SK-N-SH (cell line): ENCODE measurements around the gene RAB3A. TPM values are rescaled to one million over a fixed set of nuclear protein-coding genes. Genes with fewer than 3 reads are reported as not detected.

ENCODE experiments used
- CTCF ChIA-PET: fragments of 300-600, 350-600 bp; formaldehyde crosslinking; extraction: SDS; loops from one replicate; lab custom pipeline; 2021; lab: Yijun Ruan, JAX
- POLR2A ChIA-PET: fragments of 350-600 bp; sonication (Branson Sonifier 250); formaldehyde crosslinking; extraction: SDS; loops from one replicate; lab custom pipeline; 2020; ENCODE audit warnings: antibody characterized with exemption, inconsistent platforms; lab: Yijun Ruan, JAX
- DNase-seq: peaks from one replicate; pipeline ENCODE4 v3.0.0; 2012
- H2AFZ ChIP-seq: fragments of 200-600 bp; sonication (generic); 2 replicates; pipeline ENCODE4 v1.8.1; 2016; ENCODE audit warnings: antibody characterized with exemption, mild to moderate bottlenecking, low read depth
- H3F3A ChIP-seq: fragments of 200-600 bp; sonication (generic); replicated peaks from 2 replicates; pipeline ENCODE3; 2016; ENCODE audit warnings: antibody characterized with exemption, mild to moderate bottlenecking; ENCODE audit not compliant: insufficient read depth
- H3K27ac ChIP-seq, 2 experiments: fragments of 200-500 bp in 1 of 2; fragments of 200-600 bp in 1 of 2; sonication (Bioruptor generic) in 1 of 2; sonication (generic), shearing (Covaris generic) in 1 of 2; 2 replicates each; pipeline versions ENCODE4 v1.5.1 to v1.6.1; 2014 to 2016; ENCODE audit warnings: low read depth in 2 of 2, inconsistent platforms in 1 of 2, low read length in 1 of 2, mild to moderate bottlenecking in 1 of 2, mixed read lengths in 1 of 2
- H3K27me3 ChIP-seq: fragments of 200-600 bp; sonication (generic), shearing (Covaris generic); 2 replicates; pipeline ENCODE4 v1.6.1; 2016; ENCODE audit warnings: mixed run types; ENCODE audit not compliant: insufficient read depth
- H3K36me3 ChIP-seq, 2 experiments: fragments of 200-500 bp in 1 of 2; fragments of 200-600 bp in 1 of 2; sonication (Bioruptor generic) in 1 of 2; sonication (generic) in 1 of 2; replicated peaks in 1 of 2; 2 replicates each; pipeline versions ENCODE3 to v1.5.1; 2014 to 2016; ENCODE audit warnings: low read length in 1 of 2, mild to moderate bottlenecking in 1 of 2; ENCODE audit not compliant: insufficient read depth in 2 of 2, control insufficient read depth in 1 of 2
- H3K4me1 ChIP-seq, 2 experiments: fragments of 200-500 bp in 1 of 2; fragments of 200-600 bp in 1 of 2; sonication (Bioruptor generic) in 1 of 2; sonication (generic), shearing (Covaris generic) in 1 of 2; 2 replicates each; pipeline versions ENCODE4 v1.5.1 to v1.6.1; 2014 to 2016; ENCODE audit warnings: low read depth in 1 of 2, low read length in 1 of 2, mixed run types in 1 of 2; ENCODE audit not compliant: insufficient read depth in 2 of 2, control insufficient read depth in 1 of 2
- H3K4me2 ChIP-seq: fragments of 200-600 bp; sonication (generic), shearing (Covaris generic); 2 replicates; pipeline ENCODE4 v1.6.1; 2017; ENCODE audit warnings: mixed run types
- H3K4me3 ChIP-seq, 2 experiments: fragments of 200-500 bp in 1 of 2; fragments of 200-600 bp in 1 of 2; sonication (Bioruptor generic) in 1 of 2; sonication (generic), shearing (Covaris generic) in 1 of 2; 2 replicates each; pipeline versions ENCODE4 v1.5.1 to v1.8.1; 2014 to 2016; ENCODE audit warnings: low read depth in 2 of 2, inconsistent platforms in 1 of 2, low read length in 1 of 2, mild to moderate bottlenecking in 1 of 2, mixed read lengths in 1 of 2, moderate library complexity in 1 of 2
- H3K79me2 ChIP-seq: fragments of 200-600 bp; sonication (generic); 2 replicates; pipeline ENCODE4 v1.8.1; 2017; ENCODE audit warnings: mild to moderate bottlenecking; ENCODE audit not compliant: insufficient read depth
- H3K9ac ChIP-seq: fragments of 200-600 bp; sonication (generic); 2 replicates; pipeline ENCODE4 v1.6.1; 2017; ENCODE audit warnings: mixed run types
- H3K9me2 ChIP-seq: fragments of 200-600 bp; sonication (generic); 2 replicates; pipeline ENCODE4 v1.6.1; 2017; ENCODE audit warnings: mixed run types
- H3K9me3 ChIP-seq: fragments of 200-600 bp; sonication (generic); 2 replicates; pipeline ENCODE4 v1.6.1; 2017; ENCODE audit warnings: mixed run types, mild to moderate bottlenecking, moderate library complexity
- H4K20me1 ChIP-seq: fragments of 200-600 bp; sonication (generic); 2 replicates; pipeline ENCODE4 v1.6.1; 2017; ENCODE audit warnings: mild to moderate bottlenecking, mixed run types; ENCODE audit not compliant: insufficient read depth
- ELF1 ChIP-seq: IDR thresholded peaks from 2 replicates; pipeline ENCODE4 v1.4.0; 2012
- EP300 ChIP-seq, 2 experiments: IDR thresholded peaks; 2 replicates each; pipeline versions ENCODE4 v1.4.0 to v1.6.1; 2012; ENCODE audit warnings: borderline replicate concordance in 1 of 2, low read depth in 1 of 2, low read length in 1 of 2
- FOSL2 ChIP-seq: IDR thresholded peaks from 2 replicates; pipeline ENCODE4 v1.4.0; 2012; ENCODE audit warnings: low read depth, mild to moderate bottlenecking, moderate library complexity, borderline replicate concordance
- FOXJ3 ChIP-seq: sonication (generic); formaldehyde crosslinking; IDR thresholded peaks from 2 replicates; pipeline ENCODE4 v1.5.1; 2020; ENCODE audit warnings: mild to moderate bottlenecking, missing genetic modification reagents
- FOXM1 ChIP-seq: IDR thresholded peaks from 2 replicates; pipeline ENCODE4 v1.4.0; 2012; ENCODE audit warnings: low read depth, mild to moderate bottlenecking
- GABPA ChIP-seq: IDR thresholded peaks from 2 replicates; pipeline ENCODE4 v1.4.0; 2012; ENCODE audit warnings: low read depth, mild to moderate bottlenecking
- GATA2 ChIP-seq: sonication (generic); formaldehyde crosslinking; IDR thresholded peaks from 2 replicates; pipeline ENCODE4 v1.5.0; 2020; ENCODE audit warnings: mild to moderate bottlenecking, missing genetic modification reagents
- JUND ChIP-seq: IDR thresholded peaks from 2 replicates; pipeline ENCODE4 v1.4.0; 2012
- MEF2A ChIP-seq: IDR thresholded peaks from 2 replicates; pipeline ENCODE4 v1.4.0; 2012; ENCODE audit warnings: low read depth, borderline replicate concordance
- NFIC ChIP-seq: IDR thresholded peaks from 2 replicates; pipeline ENCODE4 v1.4.0; 2012; ENCODE audit warnings: borderline replicate concordance
- NRF1 ChIP-seq: IDR thresholded peaks from 2 replicates; pipeline ENCODE4 v1.6.1; 2012; ENCODE audit warnings: low read depth, mild to moderate bottlenecking, low read length
- POLR2AphosphoS5 ChIP-seq: IDR thresholded peaks from 2 replicates; pipeline ENCODE4 v1.6.1; 2012; ENCODE audit warnings: low read depth, low read length
- RAD21 ChIP-seq: IDR thresholded peaks from 2 replicates; pipeline ENCODE4 v1.6.1; 2012; ENCODE audit warnings: mild to moderate bottlenecking, low read length
- RCOR1 ChIP-seq: fragments of 150-350 bp; IDR thresholded peaks from 2 replicates; pipeline ENCODE4 v1.6.1; 2017; ENCODE audit warnings: antibody characterized with exemption, low read length
- SIN3A ChIP-seq: IDR thresholded peaks from 2 replicates; pipeline ENCODE4 v1.6.1; 2012; ENCODE audit warnings: low read depth, mild to moderate bottlenecking, low read length, moderate library complexity, borderline replicate concordance
- TCF12 ChIP-seq: IDR thresholded peaks from 2 replicates; pipeline ENCODE4 v1.4.0; 2012
- TEAD4 ChIP-seq: IDR thresholded peaks from 2 replicates; pipeline ENCODE4 v1.4.0; 2012; ENCODE audit warnings: mild to moderate bottlenecking, borderline replicate concordance; ENCODE audit not compliant: insufficient read depth
- YY1 ChIP-seq: IDR thresholded peaks from 2 replicates; pipeline ENCODE4 v1.4.0; 2012; ENCODE audit warnings: low read depth, mild to moderate bottlenecking
- WGBS: methylation state at CpG from one replicate; pipeline ENCODE4 v1.1.6; 2017; ENCODE audit warnings: low lambda C conversion rate; 5-methylcytosine and 5-hydroxymethylcytosine counted together
- polyA plus RNA-seq, 3 experiments: library from polyadenylated mRNA; depleted of rRNA; stranded (reverse); fragments of >200 nt; gene quantifications; 2 replicates each; pipeline ENCODE4 v1.2.3, GENCODE V29; 2012
- TF ChIP-seq, protein P1 (sequence below): IDR thresholded peaks from 2 replicates; pipeline ENCODE4 v1.4.0; 2012; ENCODE audit warnings: low read depth
- TF ChIP-seq, protein P2 (sequence below): IDR thresholded peaks from 2 replicates; pipeline ENCODE4; 2012
- TF ChIP-seq, protein P3 (sequence below): fragments of 150-350 bp; IDR thresholded peaks from 2 replicates; pipeline ENCODE4 v1.6.1; 2016; ENCODE audit warnings: mild to moderate bottlenecking, low read depth, low read length
- TF ChIP-seq, protein P4 (sequence below): fragments of 200-600 bp; sonication (generic); IDR thresholded peaks from 2 replicates; pipeline ENCODE4 v1.6.1; 2017; ENCODE audit warnings: antibody characterized with exemption, mild to moderate bottlenecking, moderate library complexity

RAB3A gene
- polyA plus RNA-seq, 1 of the 3 experiments (the other 2 are of a cell fraction): 9.7 TPM

DNA sequence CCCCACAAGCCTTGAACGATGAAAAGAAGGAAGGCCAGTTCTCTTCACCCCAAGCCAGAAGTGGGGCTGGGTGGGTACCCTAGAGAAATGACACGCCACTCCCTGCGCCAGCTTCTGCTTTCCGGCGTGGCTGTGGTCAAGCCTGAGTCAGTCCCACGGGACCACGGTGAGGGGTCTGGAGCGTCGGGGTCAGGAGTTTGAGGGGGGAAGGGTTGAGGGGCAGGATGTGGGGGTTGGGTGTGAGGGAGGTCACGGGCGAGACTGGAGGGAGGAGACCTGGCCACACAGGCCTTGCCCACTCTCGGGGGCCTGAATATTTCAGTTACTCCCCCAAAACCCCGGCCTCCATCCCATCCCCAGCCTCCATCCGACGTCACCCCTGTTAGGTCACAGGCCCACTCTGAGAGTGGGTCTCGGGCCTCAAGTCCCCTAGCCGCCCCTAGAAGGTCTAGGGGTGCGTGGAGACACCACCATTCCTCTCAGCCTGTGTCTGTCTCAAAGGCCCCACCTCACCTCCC lies 30.7 kb downstream of the RAB3A start:
- Histone ChIP-seq H3K4me2 (peak overlapping the region; percentile 94), H3K79me2 (no peaks in the 10 kb centered on the region), H3K9me3 (no peaks in the 10 kb centered on the region), H3F3A (peaks cover 5% of the 10 kb centered on the region), H3K27me3 (no peaks in the 10 kb centered on the region), H3K9me2 (no peaks in the 10 kb centered on the region), H2AFZ (peak overlapping the region; percentile 87; the same call in 1 of the 2 replicates), H3K27ac (no peak overlapping the region; a peak in 1 of 4 replicates), H4K20me1 (no peaks in the 10 kb centered on the region), H3K9ac (peak overlapping the region; percentile 52; the same call in 1 of the 2 replicates), H3K4me1 (peaks cover 0 to 8% of the 10 kb centered on the region in 2 experiments; a peak in 1 of 4 replicates), H3K4me3 (peak overlapping the region; percentile 63 to 78; a peak in 3 of 4 replicates), H3K36me3 (peaks cover 6 to 11% of the 10 kb centered on the region in 2 experiments)
- no peak for DNase-seq
- TF ChIP-seq, protein P1, sequence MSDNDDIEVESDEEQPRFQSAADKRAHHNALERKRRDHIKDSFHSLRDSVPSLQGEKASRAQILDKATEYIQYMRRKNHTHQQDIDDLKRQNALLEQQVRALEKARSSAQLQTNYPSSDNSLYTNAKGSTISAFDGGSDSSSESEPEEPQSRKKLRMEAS: no peak
- no peak for TF ChIP-seq GABPA
- TF ChIP-seq NFIC: no peak
- no peak for TF ChIP-seq EP300 (IDR thresholded peaks at IDR 0.05; ENCODE audit: borderline replicate concordance in 1 of 2, low read depth in 1 of 2, low read length in 1 of 2)
- TF ChIP-seq TCF12: no peak
- no peak for TF ChIP-seq FOSL2
- no peak for TF ChIP-seq TEAD4
- TF ChIP-seq SIN3A: no peak
- no peak for TF ChIP-seq POLR2AphosphoS5
- TF ChIP-seq FOXJ3: no peak
- no peak for TF ChIP-seq GATA2
- TF ChIP-seq NRF1: no peak
- TF ChIP-seq RAD21: no peak
- TF ChIP-seq, protein P2, sequence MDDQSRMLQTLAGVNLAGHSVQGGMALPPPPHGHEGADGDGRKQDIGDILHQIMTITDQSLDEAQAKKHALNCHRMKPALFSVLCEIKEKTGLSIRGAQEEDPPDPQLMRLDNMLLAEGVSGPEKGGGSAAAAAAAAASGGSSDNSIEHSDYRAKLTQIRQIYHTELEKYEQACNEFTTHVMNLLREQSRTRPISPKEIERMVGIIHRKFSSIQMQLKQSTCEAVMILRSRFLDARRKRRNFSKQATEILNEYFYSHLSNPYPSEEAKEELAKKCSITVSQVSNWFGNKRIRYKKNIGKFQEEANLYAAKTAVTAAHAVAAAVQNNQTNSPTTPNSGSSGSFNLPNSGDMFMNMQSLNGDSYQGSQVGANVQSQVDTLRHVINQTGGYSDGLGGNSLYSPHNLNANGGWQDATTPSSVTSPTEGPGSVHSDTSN: no peak
- POLR2A ChIA-PET: no interaction called here
- 93% methylated on average over 11 of the region's 18 CpGs for WGBS
- CTCF ChIA-PET: interaction anchor here (1.2 to 9.4 kb wide), 2 partner anchors 62 to 106 kb away, joined by 3 to 78 read pairs; no protein-coding TSS in a partner anchor

DNA sequence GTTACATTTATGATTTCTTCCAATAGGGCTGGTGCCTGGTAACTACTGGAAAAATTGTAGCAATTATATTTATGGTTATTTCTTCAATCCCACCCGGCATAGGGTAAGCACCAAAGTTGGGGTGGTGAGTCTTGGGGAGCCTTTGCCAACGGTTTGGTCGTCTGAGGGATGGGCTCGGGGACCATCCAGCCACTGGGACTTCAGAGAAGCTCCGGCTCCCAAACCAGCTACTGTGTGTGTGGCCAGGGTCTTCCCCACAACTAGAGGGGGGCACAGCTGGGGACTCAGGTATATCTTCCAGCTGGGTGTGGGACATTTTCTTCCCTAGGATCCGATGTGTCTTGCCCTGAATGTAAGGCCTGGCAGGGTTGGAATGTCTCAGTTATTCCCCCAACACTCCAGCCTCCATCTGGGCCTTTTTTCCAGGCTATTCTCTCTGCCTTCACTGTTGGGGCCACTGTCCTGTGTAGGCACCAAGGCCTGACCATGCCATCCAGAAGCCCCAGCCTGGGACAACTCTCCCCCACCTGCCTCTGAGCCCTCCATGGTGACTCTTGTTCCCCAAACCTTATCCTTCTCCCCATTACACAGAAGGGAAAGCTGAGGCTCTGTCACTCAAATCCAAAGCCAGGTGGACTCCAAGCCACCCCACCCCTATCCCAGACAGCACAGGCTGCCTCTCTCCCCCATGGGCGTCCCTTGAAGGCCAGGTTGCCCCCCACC lies 31.4 kb downstream of the RAB3A start:
- Histone ChIP-seq H3K9me2 (no peaks in the 10 kb centered on the region), H3K4me1 (peaks cover 0 to 8% of the 10 kb centered on the region in 2 experiments; a peak in 1 of 4 replicates), H3K27me3 (no peaks in the 10 kb centered on the region), H3K9me3 (no peaks in the 10 kb centered on the region), H2AFZ (no peak overlapping the region), H4K20me1 (no peaks in the 10 kb centered on the region), H3K27ac (no peak overlapping the region), H3K79me2 (no peaks in the 10 kb centered on the region), H3K9ac (no peak overlapping the region), H3K4me2 (no peak overlapping the region), H3K36me3 (peaks cover 9 to 11% of the 10 kb centered on the region in 2 experiments), H3F3A (peaks cover 9% of the 10 kb centered on the region), H3K4me3 (no peak overlapping the region)
- CTCF ChIA-PET: interaction anchor here (1.1 to 9.4 kb wide), 3 partner anchors 15 to 107 kb away, joined by 3 to 78 read pairs (median 4); no protein-coding TSS in a partner anchor
- POLR2A ChIA-PET: no interaction called here
- DNase-seq: peak; percentile 20
- 88% methylated on average over 5 of the region's 7 CpGs for WGBS
- TF ChIP-seq, protein P1: no peak
- TF ChIP-seq FOXM1: no peak
- TF ChIP-seq, protein P3, sequence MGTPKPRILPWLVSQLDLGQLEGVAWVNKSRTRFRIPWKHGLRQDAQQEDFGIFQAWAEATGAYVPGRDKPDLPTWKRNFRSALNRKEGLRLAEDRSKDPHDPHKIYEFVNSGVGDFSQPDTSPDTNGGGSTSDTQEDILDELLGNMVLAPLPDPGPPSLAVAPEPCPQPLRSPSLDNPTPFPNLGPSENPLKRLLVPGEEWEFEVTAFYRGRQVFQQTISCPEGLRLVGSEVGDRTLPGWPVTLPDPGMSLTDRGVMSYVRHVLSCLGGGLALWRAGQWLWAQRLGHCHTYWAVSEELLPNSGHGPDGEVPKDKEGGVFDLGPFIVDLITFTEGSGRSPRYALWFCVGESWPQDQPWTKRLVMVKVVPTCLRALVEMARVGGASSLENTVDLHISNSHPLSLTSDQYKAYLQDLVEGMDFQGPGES: no peak
- no peak for TF ChIP-seq MEF2A
- TF ChIP-seq RCOR1: no peak
- no peak for TF ChIP-seq YY1
- no peak for TF ChIP-seq ELF1
- TF ChIP-seq, protein P2: no peak
- no peak for TF ChIP-seq NFIC
- no peak for TF ChIP-seq JUND
- TF ChIP-seq FOXJ3: no peak
- TF ChIP-seq, protein P4, sequence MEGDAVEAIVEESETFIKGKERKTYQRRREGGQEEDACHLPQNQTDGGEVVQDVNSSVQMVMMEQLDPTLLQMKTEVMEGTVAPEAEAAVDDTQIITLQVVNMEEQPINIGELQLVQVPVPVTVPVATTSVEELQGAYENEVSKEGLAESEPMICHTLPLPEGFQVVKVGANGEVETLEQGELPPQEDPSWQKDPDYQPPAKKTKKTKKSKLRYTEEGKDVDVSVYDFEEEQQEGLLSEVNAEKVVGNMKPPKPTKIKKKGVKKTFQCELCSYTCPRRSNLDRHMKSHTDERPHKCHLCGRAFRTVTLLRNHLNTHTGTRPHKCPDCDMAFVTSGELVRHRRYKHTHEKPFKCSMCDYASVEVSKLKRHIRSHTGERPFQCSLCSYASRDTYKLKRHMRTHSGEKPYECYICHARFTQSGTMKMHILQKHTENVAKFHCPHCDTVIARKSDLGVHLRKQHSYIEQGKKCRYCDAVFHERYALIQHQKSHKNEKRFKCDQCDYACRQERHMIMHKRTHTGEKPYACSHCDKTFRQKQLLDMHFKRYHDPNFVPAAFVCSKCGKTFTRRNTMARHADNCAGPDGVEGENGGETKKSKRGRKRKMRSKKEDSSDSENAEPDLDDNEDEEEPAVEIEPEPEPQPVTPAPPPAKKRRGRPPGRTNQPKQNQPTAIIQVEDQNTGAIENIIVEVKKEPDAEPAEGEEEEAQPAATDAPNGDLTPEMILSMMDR: no peak
